GM10248 (cell line): ENCODE measurements around the gene AMOTL1.

ENCODE experiments used
- CTCF ChIA-PET: fragments of 300-600 bp; sonication (Branson Sonifier 250); formaldehyde crosslinking; extraction: SDS; loops from one replicate; lab custom pipeline; 2021; ENCODE audit warnings: antibody characterized with exemption; lab: Yijun Ruan, JAX
- POLR2A ChIA-PET: fragments of 350-650 bp; sonication (Branson Sonifier 250); formaldehyde crosslinking; extraction: SDS; loops from one replicate; lab custom pipeline; 2020; ENCODE audit warnings: antibody characterized with exemption; lab: Yijun Ruan, JAX
- DNase-seq: peaks from one replicate; pipeline ENCODE4 v3.0.0; 2012; ENCODE audit errors: extremely low spot score
- TF ChIP-seq, protein P1 (sequence below): IDR thresholded peaks from 2 replicates; pipeline ENCODE4 v1.5.1; 2012; ENCODE audit warnings: mild to moderate bottlenecking, low read depth; ENCODE audit errors: extremely low read depth, missing control alignments, control extremely low read depth

Gene AMOTL1

DNA sequence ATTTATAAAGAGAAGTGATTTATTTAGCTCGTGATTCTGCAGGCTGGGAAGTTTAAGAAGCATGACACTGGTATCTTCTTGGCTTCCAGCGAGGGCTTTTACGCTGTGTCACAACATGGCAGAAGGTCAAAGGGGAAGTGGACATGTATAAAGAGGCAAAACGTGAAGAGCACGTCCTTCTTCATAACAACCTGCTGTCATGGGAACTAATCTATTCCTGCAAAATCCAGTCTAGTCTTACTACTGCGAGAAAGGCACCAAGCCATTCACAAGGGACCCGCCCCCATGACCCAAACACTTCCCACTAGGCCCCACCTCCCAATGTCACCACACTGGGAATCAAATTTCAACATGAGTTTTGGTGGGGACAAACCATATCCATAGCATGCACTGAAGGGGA, 58.3 kb downstream of the AMOTL1 start:
- DNase-seq = no peak
- POLR2A ChIA-PET = no interaction called here
- TF ChIP-seq, protein P1, sequence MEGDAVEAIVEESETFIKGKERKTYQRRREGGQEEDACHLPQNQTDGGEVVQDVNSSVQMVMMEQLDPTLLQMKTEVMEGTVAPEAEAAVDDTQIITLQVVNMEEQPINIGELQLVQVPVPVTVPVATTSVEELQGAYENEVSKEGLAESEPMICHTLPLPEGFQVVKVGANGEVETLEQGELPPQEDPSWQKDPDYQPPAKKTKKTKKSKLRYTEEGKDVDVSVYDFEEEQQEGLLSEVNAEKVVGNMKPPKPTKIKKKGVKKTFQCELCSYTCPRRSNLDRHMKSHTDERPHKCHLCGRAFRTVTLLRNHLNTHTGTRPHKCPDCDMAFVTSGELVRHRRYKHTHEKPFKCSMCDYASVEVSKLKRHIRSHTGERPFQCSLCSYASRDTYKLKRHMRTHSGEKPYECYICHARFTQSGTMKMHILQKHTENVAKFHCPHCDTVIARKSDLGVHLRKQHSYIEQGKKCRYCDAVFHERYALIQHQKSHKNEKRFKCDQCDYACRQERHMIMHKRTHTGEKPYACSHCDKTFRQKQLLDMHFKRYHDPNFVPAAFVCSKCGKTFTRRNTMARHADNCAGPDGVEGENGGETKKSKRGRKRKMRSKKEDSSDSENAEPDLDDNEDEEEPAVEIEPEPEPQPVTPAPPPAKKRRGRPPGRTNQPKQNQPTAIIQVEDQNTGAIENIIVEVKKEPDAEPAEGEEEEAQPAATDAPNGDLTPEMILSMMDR = no peak
- CTCF ChIA-PET = no interaction called here

DNA sequence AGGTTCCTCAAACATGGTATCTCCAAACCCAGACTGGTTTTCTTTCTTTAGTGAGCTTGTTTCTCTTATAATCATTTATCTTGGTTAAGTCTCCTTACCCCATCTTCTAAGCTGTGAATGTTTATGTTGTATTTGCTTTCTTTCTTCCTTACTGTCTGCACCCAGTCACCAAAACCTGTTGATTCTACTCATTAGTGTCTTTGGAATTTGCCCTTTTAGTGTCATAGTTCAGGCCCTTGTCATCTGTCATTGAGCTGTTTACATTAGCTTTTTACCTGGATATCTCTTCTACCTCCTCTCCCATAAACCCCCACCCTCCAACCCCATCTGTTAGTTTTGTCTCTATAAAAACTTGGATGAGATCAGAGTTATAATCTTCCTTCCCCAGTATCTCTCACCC, 59.9 kb downstream of the AMOTL1 start:
- no peak for DNase-seq
- TF ChIP-seq, protein P1 = no peak
- CTCF ChIA-PET = interaction anchor here (0.9 to 1.0 kb wide), 2 partner anchors 9 to 14 kb away, joined by 3 read pairs; no protein-coding TSS in a partner anchor
- POLR2A ChIA-PET = no interaction called here

DNA sequence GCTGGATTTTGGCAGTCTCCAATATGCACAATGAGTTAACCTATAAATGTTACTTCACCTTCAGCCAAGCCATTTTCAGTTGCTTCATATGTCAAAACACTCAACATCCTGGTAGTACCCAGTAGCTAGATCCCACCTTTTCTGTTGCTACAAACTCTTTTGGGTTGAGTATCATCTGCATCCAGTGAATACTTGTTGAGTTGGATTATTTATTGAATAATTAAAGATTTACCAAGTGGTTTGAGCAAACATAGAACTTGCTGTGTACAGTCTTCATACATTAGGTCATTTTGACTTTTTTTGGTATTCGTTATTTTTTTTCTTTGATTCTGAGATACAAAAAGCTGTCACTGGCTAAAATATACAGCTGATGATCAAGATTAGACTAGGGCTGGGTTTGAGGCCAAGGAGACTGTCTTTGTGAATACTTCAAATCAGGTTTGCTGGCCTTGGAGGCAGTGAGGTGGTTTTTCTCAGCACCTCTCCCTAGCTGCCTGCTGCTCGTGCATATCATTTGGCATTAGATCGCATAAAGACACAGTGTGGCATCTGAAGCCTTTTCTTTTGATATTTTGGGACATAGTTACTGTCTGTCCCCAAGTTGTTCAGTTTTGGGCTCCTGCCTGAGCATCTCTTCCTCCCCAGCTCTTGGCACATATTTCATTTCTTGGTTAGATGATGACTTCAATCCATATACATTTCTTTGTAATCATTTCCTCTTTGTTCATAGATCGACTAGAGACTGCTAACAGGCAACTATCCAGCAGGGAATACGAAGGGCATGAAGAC, 62.8 kb downstream of the AMOTL1 start:
- TF ChIP-seq, protein P1 = no peak
- no peak for DNase-seq
- ChIA-PET POLR2A (no interaction called here), CTCF (interaction anchor here (0.6 kb wide), 1 partner anchor 13 kb away, joined by 3 read pairs; no protein-coding TSS in a partner anchor)

DNA sequence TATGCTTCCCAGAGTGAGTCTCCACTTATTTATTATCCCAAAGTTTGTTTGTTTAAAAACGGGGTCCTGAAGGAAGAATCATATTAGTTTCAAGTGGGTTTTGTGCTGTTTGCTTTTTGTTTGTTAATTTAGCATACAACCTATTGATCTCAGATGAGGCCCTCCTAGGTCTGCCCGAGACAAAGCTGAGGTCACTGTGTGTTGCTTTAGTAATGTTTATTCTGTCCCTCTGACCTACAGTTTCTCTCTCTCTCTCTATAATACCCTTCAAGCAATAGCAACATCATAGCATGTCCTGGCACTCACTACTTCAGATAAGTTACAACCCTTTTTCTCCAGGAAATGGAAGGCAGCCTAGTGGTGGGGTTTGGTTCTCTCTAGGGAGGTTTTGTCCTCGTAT, 63.4 kb downstream of the AMOTL1 start:
- TF ChIP-seq, protein P1 = no peak
- ChIA-PET CTCF (interaction anchor here (0.6 kb wide), 1 partner anchor 12 kb away, joined by 3 read pairs; no protein-coding TSS in a partner anchor), POLR2A (no interaction called here)
- no peak for DNase-seq

DNA sequence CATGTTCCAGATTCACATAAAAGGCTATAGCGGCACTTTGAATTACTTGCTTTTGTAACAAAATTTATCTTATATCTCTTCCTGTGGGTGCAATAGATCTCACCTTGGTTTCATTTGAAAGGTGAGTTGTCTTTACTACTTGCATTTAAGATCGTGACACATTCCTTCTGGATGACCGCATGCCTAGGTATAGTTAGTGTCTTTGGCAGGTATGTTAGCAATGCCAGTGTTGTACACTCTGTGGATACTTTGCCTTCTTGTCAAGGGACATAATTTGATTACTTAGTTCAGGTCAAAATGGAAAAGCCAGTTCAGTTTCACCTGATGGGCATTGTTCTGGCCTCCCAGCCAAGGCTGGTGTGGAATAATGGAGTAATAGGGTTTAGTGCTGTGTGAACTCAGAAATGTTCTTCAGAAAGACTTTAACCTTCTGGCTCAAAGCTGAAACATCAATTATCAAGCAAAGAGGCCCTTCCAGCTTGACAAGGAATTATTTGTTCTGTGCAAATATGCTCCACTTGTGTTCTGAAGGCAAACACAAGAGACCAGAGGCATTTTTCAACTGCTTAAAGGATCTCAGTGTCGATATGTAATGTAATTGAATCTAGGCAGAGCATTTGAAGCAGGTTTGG, 64.6 kb downstream of the AMOTL1 start:
- ChIA-PET POLR2A (no interaction called here), CTCF (no interaction called here)
- TF ChIP-seq, protein P1 = no peak
- no peak for DNase-seq

DNA sequence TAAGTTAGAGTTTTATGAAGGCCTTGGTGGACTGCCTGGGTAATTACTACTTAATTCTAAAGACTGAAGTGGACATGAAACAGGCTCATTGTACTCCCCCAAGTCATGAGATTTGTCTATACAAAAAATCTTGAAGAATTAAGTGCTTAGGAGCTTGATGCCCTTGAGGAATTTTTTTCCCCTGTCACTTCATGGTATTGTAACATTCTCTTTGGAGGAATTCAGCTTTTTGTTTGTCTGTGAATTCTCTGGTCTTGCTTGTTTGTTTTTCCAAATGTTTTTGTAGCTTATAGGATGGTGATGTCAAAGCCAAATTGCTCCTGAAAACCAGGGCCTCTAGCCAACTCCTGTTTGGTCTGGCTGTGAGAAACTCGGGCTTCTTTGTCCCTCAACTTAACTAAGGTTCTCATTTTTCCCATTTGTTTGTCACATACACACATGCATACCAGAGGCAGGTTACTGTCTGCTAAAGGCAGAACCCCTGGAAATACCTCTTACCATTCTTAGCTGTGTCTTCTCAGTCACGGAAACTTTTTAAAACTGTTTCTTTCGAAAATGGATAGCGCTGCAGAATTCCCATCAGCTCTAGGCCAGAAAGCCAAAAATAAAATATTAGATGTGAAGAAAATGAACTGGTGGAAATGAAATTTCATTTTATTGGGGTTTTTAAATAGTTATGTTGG, 66.9 kb downstream of the AMOTL1 start:
- ChIA-PET POLR2A (no interaction called here), CTCF (interaction anchor here (0.7 to 1.9 kb wide), 6 partner anchors 9 to 23 kb away, joined by 3 to 5 read pairs (median 3); no protein-coding TSS in a partner anchor)
- no peak for DNase-seq
- TF ChIP-seq, protein P1 = no peak
